Chondrocyte (in vitro differentiated cells): ENCODE measurements around the gene RUNX2. TPM values are rescaled to one million over a fixed set of nuclear protein-coding genes. Genes with fewer than 3 reads are reported as not detected.

Experiments used
- DNase-seq: peaks from one replicate; pipeline ENCODE4 v3.0.0; 2021; ENCODE audit warnings: mixed read lengths, low spot score
- H3K27ac Mint-ChIP-seq: one replicate; pipeline ENCODE4 v1.8.0; 2021; ENCODE audit warnings: mild to moderate bottlenecking, moderate library complexity, mixed read lengths; ENCODE audit not compliant: unreplicated experiment
- H3K27me3 Mint-ChIP-seq: 2 replicates; pipeline ENCODE4 v1.8.0; 2021; ENCODE audit warnings: low read depth, mixed read lengths
- H3K36me3 Mint-ChIP-seq: 2 replicates; pipeline ENCODE4 v1.8.0; 2021; ENCODE audit warnings: low read depth, mixed read lengths
- H3K4me1 Mint-ChIP-seq: 2 replicates; pipeline ENCODE4 v1.8.0; 2021; ENCODE audit warnings: low read depth, mild to moderate bottlenecking, mixed read lengths
- H3K4me3 Mint-ChIP-seq: one replicate; pipeline ENCODE4 v1.8.0; 2021; ENCODE audit warnings: mild to moderate bottlenecking, moderate library complexity, mixed read lengths; ENCODE audit not compliant: unreplicated experiment
- H3K9me3 Mint-ChIP-seq: 2 replicates; pipeline ENCODE4 v1.8.0; 2021; ENCODE audit warnings: low read depth, mixed read lengths
- CTCF ChIP-seq: fragments of 200-600 bp; sonication (generic); IDR thresholded peaks from 2 replicates; pipeline ENCODE4 v1.5.0; 2021; ENCODE audit warnings: antibody characterized with exemption, mild to moderate bottlenecking, moderate library complexity
- total RNA-seq: library from RNA; stranded (reverse); gene quantifications from 3 replicates; pipeline ENCODE4 v1.2.1, GENCODE V29; 2021

RUNX2 gene
- total RNA-seq, 1 donor from 2014 or later = 12.2 TPM

GRCh38 chr6:45491874-45492273, 163.7 kb downstream of the RUNX2 start:
- Mint-ChIP-seq H3K27ac (no peak overlapping the region), H3K9me3 (no peaks in the 10 kb centered on the region), H3K4me1 (peaks cover 46% of the 10 kb centered on the region), H3K27me3 (no peaks in the 10 kb centered on the region), H3K36me3 (peaks cover 14% of the 10 kb centered on the region), H3K4me3 (no peak overlapping the region)
- no peak for TF ChIP-seq CTCF
- DNase-seq = no peak

GRCh38 chr6:45493761-45494160, 165.6 kb downstream of the RUNX2 start:
- no peaks in the 10 kb centered on the region for H3K9me3 Mint-ChIP-seq
- H3K4me1 Mint-ChIP-seq = peaks cover 32% of the 10 kb centered on the region
- no peak overlapping the region for H3K27ac Mint-ChIP-seq
- H3K27me3 Mint-ChIP-seq = no peaks in the 10 kb centered on the region
- no peak for TF ChIP-seq CTCF
- no peak overlapping the region for H3K4me3 Mint-ChIP-seq
- peaks cover 14% of the 10 kb centered on the region for H3K36me3 Mint-ChIP-seq
- DNase-seq = no peak

- TF ChIP-seq CTCF = no peak
- Mint-ChIP-seq H3K27me3 (no peaks in the 10 kb centered on the region), H3K4me1 (peaks cover 24% of the 10 kb centered on the region), H3K4me3 (no peak overlapping the region), H3K9me3 (no peaks in the 10 kb centered on the region), H3K36me3 (peaks cover 14% of the 10 kb centered on the region), H3K27ac (no peak overlapping the region)
- DNase-seq = no peak
Observed at GRCh38 chr6:45494416-45495135, 166.4 kb downstream of the RUNX2 start.

- Mint-ChIP-seq H3K4me1 (peaks cover 14% of the 10 kb centered on the region), H3K4me3 (no peak overlapping the region), H3K27ac (no peak overlapping the region), H3K9me3 (peaks cover 2% of the 10 kb centered on the region), H3K36me3 (peaks cover 14% of the 10 kb centered on the region), H3K27me3 (no peaks in the 10 kb centered on the region)
- no peak for TF ChIP-seq CTCF
- no peak for DNase-seq
Observed at GRCh38 chr6:45495429-45496084, 167.4 kb downstream of the RUNX2 start.

GRCh38 chr6:45496085-45496433, 167.9 kb downstream of the RUNX2 start:
- H3K27me3 Mint-ChIP-seq = no peaks in the 10 kb centered on the region
- peaks cover 9% of the 10 kb centered on the region for H3K4me1 Mint-ChIP-seq
- no peak for TF ChIP-seq CTCF
- no peak overlapping the region for H3K27ac Mint-ChIP-seq
- peaks cover 14% of the 10 kb centered on the region for H3K36me3 Mint-ChIP-seq
- no peak overlapping the region for H3K4me3 Mint-ChIP-seq
- DNase-seq = no peak
- peaks cover 2% of the 10 kb centered on the region for H3K9me3 Mint-ChIP-seq
